Spinal cord (tissue), 10 donors: ENCODE measurements around the gene CDHR3. TPM values are rescaled to one million over a fixed set of nuclear protein-coding genes. Genes with fewer than 3 reads are reported as not detected.

Experiments used
- DNase-seq, 6 donors: peaks; one replicate each; pipeline versions ENCODE4 v3.0.0 to v3.0.0-alpha.2; 2013 to 2015; ENCODE audit warnings: low spot score in 6 of 6, low read depth in 4 of 6
- H3K27ac ChIP-seq: one replicate; pipeline ENCODE4 v1.5.1; 2013; ENCODE audit warnings: low read depth, low read length, control low read depth
- H3K27me3 ChIP-seq: one replicate; pipeline ENCODE4 v1.6.1; 2013; ENCODE audit warnings: low read length; ENCODE audit not compliant: control insufficient read depth, insufficient read depth
- H3K36me3 ChIP-seq: one replicate; pipeline ENCODE4 v1.6.1; 2013; ENCODE audit warnings: low read length; ENCODE audit not compliant: control insufficient read depth, insufficient read depth
- H3K4me1 ChIP-seq: one replicate; pipeline ENCODE4 v1.6.1; 2013; ENCODE audit warnings: low read length; ENCODE audit not compliant: control insufficient read depth, insufficient read depth
- H3K4me3 ChIP-seq: one replicate; pipeline ENCODE4 v1.5.1; 2013; ENCODE audit warnings: low read depth, low read length, control low read depth
- H3K9me3 ChIP-seq: one replicate; pipeline ENCODE4 v1.6.1; 2013; ENCODE audit warnings: low read length; ENCODE audit not compliant: control insufficient read depth, insufficient read depth
- WGBS: methylation state at CpG from one replicate; pipeline ENCODE4 v1.1.5; 2013; ENCODE audit warnings: missing lambda C conversion rate; ENCODE audit not compliant: insufficient coverage; 5-methylcytosine and 5-hydroxymethylcytosine counted together
- polyA plus RNA-seq, 2 donors: library from polyadenylated mRNA; unstranded; fragments of 120-200 nt; gene quantifications; one replicate each; pipeline ENCODE4 v1.2.1, GENCODE V29; 2013; ENCODE audit not compliant: insufficient read length in 2 of 2
- total RNA-seq, 2 donors: library from RNA; depleted of rRNA in 1 of 2; stranded (reverse); fragments of 120-200 nt in 1 of 2; fragments of >200 nt in 1 of 2; gene quantifications; one replicate each; pipeline versions ENCODE4 v1.2.3 to v1.2.4, GENCODE V29; 2013 to 2014
- donor health status: healthy.

CDHR3 gene
- total and polyA plus RNA-seq, 4 donors = 9.0 to 27.3 (median 18.0) TPM

DNA sequence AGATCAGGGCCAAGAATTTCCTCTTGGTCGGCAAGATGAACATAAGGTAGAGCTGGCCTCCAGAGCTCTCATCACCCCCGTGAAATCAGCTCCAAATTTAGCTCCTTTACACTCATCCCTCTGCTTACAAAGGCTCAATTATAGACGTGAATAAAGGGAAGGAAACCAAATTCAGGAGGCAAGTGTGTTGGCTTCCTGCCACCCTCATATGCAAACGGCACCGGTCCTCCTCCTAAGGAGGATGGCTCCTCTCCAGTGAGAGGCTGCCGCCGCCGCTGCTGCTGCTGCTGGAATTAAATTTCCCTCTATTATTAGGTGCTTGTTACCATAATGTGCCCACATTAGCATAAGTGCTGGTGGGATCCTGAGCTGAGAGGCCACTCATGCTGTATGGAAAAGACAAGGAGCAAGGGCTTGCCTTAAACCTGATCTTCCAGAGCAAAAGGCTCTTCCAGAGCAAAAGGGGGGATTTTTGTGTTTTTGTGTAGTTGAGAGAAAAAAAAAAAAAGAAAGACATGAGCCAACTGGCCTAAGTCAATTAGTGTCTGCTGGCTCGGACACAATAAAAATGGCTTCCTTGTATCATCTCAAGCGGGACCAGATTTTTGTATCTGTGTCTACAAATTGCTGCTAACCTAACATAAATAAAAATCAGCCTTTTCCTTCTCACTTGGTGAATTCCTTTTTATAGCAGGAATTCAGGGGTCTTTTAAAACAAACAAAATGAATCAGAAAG lies 68.4 kb downstream of the CDHR3 start:
- peak in 4 of 6 donors; percentile 62 to 94 (median 80) for DNase-seq
- Histone ChIP-seq H3K4me3 (no peak overlapping the region), H3K36me3 (no peaks in the 10 kb centered on the region), H3K27ac (peak overlapping the region; percentile 36), H3K4me1 (peaks cover 22% of the 10 kb centered on the region), H3K27me3 (peaks cover 11% of the 10 kb centered on the region), H3K9me3 (no peaks in the 10 kb centered on the region)
- no CpG with 5 or more reads among the region's 10 CpGs for WGBS

DNA sequence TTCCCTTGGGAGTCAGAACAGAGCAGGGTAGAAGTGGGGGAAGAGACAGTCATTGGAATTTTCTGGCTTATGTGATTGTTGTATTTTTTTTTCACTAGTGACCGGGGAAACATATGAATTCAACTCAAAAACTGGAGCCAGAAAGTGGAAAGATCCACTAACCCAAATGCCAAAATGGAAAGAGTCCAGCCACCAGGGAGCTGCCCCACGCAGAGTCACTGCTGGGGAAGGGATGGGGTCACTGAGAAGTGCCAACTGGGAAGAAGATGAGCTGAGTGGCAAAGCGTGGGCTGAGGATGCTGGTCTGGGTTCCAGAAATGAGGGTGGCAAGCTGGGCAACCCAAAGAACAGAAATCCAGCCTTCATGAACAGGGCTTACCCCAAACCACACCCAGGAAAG lies 69.2 kb downstream of the CDHR3 start:
- H3K27ac ChIP-seq = no peak overlapping the region
- no peak overlapping the region for H3K4me3 ChIP-seq
- no peak for DNase-seq
- no peaks in the 10 kb centered on the region for H3K36me3 ChIP-seq
- 33% methylated on average over 1 of the region's 3 CpGs for WGBS
- H3K9me3 ChIP-seq = no peaks in the 10 kb centered on the region
- peaks cover 11% of the 10 kb centered on the region for H3K27me3 ChIP-seq
- peaks cover 22% of the 10 kb centered on the region for H3K4me1 ChIP-seq

DNA sequence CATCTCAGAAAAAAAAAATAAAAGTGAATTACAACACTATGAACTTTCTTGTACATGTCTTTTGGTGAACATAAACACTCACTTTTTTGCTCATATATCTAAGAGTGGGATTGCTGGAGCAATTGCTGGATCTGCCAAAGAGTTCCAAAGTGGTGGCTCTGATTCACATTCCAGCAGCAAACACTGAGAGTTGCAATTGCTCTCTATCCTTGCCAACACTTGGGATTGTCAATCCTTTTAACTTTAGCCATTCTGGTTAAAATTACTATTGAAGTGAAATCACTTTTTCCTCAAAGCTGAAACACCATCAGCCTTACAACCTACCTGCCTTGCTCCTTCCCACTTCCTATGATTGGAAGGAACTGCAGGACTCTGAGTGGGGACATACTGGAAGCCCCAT lies 70.7 kb downstream of the CDHR3 start:
- Histone ChIP-seq H3K27me3 (peaks cover 11% of the 10 kb centered on the region), H3K27ac (no peak overlapping the region)

DNA sequence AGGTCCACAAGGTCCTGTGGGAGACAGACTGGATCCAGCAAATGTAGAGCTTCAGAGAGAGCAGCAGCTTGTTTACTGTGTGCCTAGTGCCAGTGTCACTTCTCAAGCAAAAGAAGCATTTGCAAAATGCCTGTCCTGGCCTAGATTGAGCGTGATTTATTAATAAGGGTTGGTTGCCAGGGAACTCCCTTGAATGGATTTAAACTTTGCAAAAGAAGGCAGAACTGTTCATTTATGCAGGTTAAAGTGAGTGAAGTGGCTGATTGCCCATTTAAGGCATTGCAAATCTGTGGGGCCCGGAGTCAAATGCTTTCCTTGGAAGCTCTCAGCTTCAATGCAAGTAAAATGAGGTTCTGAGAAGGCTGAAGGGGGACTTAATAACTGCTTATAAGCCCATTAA lies 71.3 kb downstream of the CDHR3 start:
- 45% methylated on average over 2 of the region's 2 CpGs for WGBS
- H3K27me3 ChIP-seq = peaks cover 8% of the 10 kb centered on the region
- no peak for DNase-seq

More for the DNA sequence above, 70.7 kb downstream of the CDHR3 start:
- no peaks in the 10 kb centered on the region for H3K36me3 ChIP-seq
- peaks cover 23% of the 10 kb centered on the region for H3K4me1 ChIP-seq
- no peak overlapping the region for H3K4me3 ChIP-seq
- no peaks in the 10 kb centered on the region for H3K9me3 ChIP-seq
- no peak for DNase-seq

DNA sequence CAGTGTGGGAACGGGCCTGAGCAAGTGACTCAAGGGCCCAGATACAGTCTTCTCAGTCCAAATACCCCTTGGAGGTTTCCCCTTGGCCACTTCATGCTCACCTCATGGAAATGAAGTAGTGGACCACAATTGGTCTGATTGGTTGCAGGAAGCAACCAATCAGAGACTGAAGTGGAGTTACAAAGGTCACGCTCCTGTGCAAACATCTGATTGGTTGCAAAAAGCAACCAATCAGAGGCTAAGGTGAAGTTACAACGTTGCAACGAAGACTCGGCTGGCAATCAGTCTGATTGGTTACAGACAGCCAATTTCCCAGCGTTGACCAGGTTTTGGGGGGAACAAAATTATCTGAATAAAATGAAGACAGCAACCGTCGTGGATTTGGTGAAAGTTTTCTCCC lies 72.5 kb downstream of the CDHR3 start:
- Histone ChIP-seq H3K9me3 (no peaks in the 10 kb centered on the region), H3K27me3 (peaks cover 3% of the 10 kb centered on the region), H3K36me3 (no peaks in the 10 kb centered on the region), H3K4me1 (peaks cover 22% of the 10 kb centered on the region), H3K27ac (no peak overlapping the region), H3K4me3 (no peak overlapping the region)
- no peak for DNase-seq
- 82% methylated on average over 4 of the region's 8 CpGs for WGBS

More for the DNA sequence above, 71.3 kb downstream of the CDHR3 start:
- no peak overlapping the region for H3K27ac ChIP-seq
- H3K9me3 ChIP-seq = no peaks in the 10 kb centered on the region
- peaks cover 25% of the 10 kb centered on the region for H3K4me1 ChIP-seq
- H3K4me3 ChIP-seq = no peak overlapping the region
- no peaks in the 10 kb centered on the region for H3K36me3 ChIP-seq

DNA sequence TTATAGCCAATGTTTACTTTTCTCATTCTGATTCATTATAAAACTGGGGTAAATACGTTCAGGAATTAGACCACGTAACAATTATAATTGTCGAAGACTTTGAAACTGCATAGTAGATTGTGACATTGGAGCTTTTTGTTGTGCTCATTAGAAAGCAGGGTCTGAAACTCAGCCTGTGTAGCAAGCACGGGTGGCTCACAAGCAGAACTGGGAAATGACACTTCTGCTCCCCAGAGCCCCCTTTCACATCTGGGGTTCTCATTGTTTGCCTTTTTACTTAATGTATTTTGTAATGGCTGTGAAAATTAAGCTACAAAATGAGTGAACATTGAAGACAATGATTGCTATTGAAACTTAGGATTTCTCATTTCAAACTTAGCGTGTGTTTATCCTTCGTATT lies 72.9 kb downstream of the CDHR3 start:
- Histone ChIP-seq H3K9me3 (no peaks in the 10 kb centered on the region), H3K36me3 (no peaks in the 10 kb centered on the region), H3K27ac (no peak overlapping the region), H3K4me1 (peaks cover 21% of the 10 kb centered on the region), H3K4me3 (no peak overlapping the region), H3K27me3 (peaks cover 3% of the 10 kb centered on the region)
- DNase-seq = no peak
- 90% methylated on average over 3 of the region's 6 CpGs for WGBS

DNA sequence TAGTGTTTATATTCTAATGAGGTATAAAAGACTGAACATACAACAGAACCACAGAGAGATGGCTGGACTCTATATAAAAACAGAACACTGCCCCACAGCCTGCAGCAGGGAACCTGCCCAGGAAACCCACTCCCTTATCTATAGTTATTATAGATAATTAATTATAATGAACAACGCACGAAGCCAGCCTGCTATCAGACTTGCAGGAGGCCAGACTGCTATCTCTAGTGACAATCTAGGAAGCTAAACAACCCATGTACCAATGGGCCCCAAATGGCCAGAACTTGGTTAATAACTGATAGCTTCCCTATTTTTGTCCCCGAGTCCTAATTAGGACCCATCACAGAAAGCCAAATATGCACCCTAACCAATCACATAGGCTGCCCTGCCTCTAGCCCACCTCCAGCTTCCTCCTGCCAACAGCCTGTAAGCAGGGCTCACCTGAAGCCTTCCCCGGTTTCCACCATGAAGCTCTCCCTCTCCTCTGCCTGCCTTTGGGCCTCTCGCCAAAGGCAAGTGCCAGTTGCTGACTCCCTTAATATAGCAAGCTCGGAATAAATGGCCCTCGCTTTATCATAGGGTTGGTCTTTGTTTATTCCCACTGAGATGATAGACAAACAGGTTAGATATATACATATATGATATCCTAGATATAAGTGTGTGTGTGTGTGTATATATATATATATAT lies 74.6 kb downstream of the CDHR3 start:
- Histone ChIP-seq H3K4me3 (no peak overlapping the region), H3K9me3 (no peaks in the 10 kb centered on the region), H3K36me3 (no peaks in the 10 kb centered on the region), H3K27me3 (peaks cover 3% of the 10 kb centered on the region), H3K4me1 (peaks cover 19% of the 10 kb centered on the region), H3K27ac (no peak overlapping the region)
- 84% methylated on average over 2 of the region's 7 CpGs for WGBS
- DNase-seq = no peak

DNA sequence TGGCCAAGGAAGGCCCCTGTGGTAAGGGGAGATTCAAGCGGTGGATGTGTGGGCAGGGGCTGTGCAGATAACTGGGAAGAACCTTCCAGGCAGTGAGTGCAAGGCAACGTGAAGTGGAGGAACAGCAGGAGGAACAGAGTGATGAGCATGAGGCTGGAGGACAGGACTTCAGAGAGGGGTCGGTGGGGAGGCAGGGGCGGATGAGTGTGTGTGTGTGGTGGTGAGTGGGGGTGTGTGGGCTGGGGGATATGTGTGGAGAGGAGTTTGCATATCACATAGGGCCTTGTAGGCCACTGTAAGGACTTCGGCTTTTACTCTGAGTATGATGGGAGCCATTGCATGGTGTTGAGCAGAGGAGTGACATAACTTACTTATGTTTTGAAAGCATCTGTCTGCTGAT lies 75.2 kb downstream of the CDHR3 start:
- Histone ChIP-seq H3K4me1 (peaks cover 23% of the 10 kb centered on the region), H3K36me3 (no peaks in the 10 kb centered on the region), H3K27ac (no peak overlapping the region), H3K9me3 (no peaks in the 10 kb centered on the region), H3K4me3 (no peak overlapping the region), H3K27me3 (peaks cover 3% of the 10 kb centered on the region)
- 98% methylated on average over 5 of the region's 5 CpGs for WGBS
- no peak for DNase-seq

DNA sequence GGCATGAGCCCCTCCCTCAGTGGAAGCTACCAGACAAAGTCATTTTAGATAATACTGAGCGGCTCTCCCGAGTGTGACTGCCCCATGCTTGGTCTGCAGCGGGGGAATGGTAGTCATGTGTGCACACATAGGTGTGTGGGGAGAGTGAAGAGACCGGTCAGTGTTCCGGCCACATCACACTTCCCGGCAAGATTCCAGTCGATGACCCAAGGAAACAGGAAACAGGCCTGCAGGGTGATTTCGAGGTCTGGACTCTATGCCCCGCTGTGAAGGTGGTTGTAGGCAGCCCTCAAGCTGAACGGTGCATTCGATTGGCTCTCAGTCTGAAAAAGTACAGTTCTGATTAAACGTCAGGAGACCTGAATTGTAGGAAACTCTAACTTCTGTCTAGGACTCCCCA lies 75.9 kb downstream of the CDHR3 start:
- no peak overlapping the region for H3K27ac ChIP-seq
- peaks cover 23% of the 10 kb centered on the region for H3K4me1 ChIP-seq
- DNase-seq = no peak
- H3K4me3 ChIP-seq = no peak overlapping the region
- no peaks in the 10 kb centered on the region for H3K36me3 ChIP-seq
- peaks cover 3% of the 10 kb centered on the region for H3K27me3 ChIP-seq
- WGBS = 85% methylated on average over 11 of the region's 12 CpGs
- no peaks in the 10 kb centered on the region for H3K9me3 ChIP-seq
